GM10266 (cell line): ENCODE results near the gene PRKAR1B.

Experiments used
- DNase-seq: peaks from one replicate; pipeline ENCODE4 v3.0.0; 2012; ENCODE audit errors: extremely low spot score
- CTCF ChIP-seq: IDR thresholded peaks from 2 replicates; pipeline ENCODE4 v1.5.1; 2012; ENCODE audit warnings: mild to moderate bottlenecking, low read depth; ENCODE audit not compliant: control insufficient read depth, insufficient read depth; ENCODE audit errors: missing control alignments

The PRKAR1B gene

GRCh38 chr7:508461-509170 lies 218.5 kb downstream of the PRKAR1B start:
- TF ChIP-seq CTCF = no peak
- no peak for DNase-seq

DNA sequence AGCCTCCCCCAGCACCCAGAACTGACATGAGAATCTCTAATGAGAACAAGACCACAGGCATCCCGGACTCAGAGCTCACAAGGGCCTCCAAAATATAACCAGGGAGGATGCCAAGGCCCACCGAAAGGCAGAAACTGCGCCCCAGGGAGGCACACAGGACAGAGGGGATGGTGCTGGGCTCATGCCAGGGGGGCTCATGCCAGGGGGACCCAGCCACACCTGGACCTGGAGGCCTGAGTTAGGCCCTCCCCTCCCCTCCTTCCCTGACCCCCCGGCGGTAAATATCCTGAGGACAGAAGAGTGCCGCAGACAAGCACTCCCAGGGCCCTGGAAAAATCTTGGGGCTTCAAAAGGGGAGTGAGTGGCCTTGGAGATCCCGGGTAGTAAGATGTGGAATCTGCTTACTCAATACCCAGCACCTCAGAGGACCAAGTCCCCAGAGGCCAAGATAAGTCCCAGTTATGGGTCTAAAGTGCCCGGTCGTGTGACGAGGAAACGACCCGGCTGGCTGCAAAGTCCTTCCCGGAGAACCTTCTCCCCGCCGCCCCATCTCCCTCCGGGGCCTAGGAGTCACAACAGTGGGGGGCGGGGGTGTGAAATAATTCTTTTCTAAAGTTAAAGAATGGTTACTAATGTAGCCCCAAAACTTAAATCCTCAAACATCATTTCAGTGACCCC lies 219.3 kb downstream of the PRKAR1B start:
- TF ChIP-seq CTCF = no peak
- no peak for DNase-seq

DNA sequence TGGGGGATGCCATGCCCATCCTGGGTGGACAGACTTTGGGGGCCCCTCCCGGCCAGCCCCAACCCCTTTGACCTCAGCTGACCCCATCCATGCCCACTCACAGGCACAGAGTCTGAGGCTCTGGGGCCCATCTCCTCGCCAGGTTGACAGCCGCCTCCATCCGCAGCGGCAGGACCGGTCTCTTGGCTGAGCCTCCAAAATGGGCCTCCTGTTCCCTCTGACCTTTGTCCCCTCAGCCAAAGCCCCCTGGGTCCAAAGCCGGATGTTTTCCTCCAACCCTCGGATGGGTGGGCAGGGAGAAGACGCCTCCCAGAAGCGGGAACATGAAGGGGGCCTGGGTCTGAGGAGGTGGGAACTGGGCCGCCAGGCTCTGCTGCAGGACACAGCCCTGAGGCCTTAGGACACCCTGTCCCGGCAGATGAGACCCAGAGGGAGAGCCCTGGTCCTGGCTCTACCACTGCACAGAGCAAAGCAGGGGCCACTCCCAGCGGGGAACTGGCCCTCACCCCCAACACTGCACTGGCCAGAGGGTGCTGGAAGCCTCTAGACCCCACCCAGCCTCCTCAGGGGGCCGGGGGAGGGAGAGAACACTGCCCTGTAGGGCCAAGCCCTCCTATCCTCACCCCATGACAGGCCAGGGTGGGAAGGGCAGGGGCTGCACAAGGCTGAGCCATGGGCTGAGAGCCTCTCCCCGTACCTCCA lies 220.0 kb downstream of the PRKAR1B start:
- no peak for TF ChIP-seq CTCF

DNA sequence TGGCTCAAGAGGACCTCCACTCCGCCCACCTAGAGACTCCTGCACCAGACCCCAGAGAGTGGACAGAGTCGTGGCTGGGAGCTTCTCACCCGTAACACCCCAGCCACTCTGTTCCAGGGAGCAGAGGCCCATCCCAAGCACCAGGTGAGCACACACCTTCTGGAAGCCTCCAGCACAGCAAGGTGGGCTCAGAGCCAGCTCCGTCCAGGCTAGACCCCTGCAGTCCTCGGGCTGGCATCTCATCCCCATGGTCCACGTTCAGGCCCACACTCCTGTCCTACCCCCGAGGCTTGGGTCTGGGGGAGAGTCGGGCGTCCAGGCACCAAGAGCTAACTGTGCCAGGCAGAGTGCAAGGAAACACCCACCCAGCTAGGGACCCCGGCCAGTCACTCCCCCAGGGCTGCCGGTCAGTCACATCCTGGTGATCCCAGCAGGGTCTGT lies 220.7 kb downstream of the PRKAR1B start:
- TF ChIP-seq CTCF = no peak
- DNase-seq = no peak

More for the DNA sequence above, 220.0 kb downstream of the PRKAR1B start:
- DNase-seq = no peak

DNA sequence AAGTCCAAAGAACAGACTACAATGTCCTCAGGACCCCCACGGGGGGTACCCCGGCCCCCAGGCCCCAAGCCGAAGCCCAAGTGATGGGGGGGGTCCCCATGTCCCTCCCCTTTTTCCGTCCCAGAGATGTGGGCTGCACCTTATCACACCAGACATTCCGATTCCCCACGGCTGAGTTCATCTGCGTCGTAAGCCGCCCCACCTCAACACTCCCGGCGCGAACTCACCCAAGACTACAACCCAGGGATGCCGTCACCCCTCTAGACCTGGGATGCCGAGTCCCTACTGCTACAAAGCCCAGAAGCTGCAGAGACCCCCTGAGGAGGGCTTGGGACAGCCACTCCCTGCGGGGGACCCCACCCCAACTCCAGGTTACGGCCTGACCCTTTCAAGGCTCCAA lies 221.9 kb downstream of the PRKAR1B start:
- TF ChIP-seq CTCF = no peak
- DNase-seq = no peak

DNA sequence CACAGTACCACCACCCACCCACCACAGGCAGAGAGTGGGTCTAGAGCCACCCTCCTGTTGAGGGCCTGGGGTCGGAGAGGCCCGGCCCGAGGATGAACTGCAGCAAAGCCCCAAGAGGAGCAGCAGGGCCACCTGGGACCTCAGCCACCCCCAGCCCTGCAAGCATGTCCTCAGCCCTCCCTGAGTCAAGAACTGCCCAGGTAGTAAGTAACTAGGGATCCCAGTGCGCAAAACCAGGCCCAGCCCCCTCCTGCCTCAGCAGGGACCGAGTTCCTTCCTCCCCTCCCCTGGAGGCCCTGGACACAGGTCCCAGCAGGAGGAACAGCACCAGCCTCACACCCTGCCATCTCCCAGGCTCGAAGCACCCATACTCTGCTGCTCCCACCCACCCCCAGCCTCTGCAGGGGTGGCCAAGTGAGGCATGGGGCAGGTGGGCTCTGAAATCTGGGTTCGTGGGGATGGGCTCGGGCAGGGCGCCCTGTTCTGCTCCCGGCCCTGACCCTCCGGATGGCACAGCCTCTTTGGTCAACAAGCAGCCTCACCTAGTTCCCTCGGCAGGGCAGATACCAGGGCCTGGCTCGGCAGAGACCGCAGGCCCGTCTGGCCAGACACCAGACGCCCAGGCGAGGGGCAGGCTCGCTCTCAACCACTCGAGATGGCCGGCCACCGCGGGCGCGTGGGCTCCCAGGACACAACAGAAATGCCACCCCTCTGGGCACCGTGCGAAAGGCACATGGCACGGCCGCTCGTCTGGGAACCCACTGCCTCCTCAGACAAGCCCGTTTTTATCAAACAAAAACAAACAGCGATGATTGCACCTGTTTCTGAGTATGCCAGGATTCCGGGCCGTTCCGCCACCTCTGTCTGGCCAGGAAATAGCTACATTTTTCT lies 222.6 kb downstream of the PRKAR1B start:
- no peak for DNase-seq
- no peak for TF ChIP-seq CTCF
